HG03521 (cell line): Measurements from ENCODE around the gene TMEM43.

Experiments used
- ATAC-seq: cut with Tn5 transposase; IDR thresholded peaks from one replicate; pipeline ENCODE4 v1.9.1; 2021; ENCODE audit warnings: mild to moderate bottlenecking, moderate library complexity; ENCODE audit not compliant: unreplicated experiment

The TMEM43 gene

DNA sequence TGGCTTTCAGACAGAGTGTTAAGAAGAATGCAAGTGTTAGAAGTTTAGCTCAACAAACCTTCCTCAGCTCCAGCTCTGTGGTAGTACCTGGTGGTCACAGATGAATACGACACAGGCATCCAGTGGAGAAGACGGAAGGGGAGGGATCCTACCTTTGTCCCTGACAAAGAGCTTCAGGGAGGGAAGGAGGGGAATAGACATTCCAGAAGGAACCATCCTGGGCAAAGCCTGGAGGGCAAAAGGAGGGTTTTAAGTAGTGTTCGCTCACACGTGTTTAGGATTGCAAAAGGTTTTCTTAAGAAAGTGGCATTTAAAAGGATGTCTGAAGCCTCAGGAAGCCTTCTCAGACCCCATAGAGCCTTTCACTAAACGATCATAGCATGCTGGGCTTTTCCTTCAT, 3.0 kb upstream of the TMEM43 start:
- ATAC-seq = no peak

DNA sequence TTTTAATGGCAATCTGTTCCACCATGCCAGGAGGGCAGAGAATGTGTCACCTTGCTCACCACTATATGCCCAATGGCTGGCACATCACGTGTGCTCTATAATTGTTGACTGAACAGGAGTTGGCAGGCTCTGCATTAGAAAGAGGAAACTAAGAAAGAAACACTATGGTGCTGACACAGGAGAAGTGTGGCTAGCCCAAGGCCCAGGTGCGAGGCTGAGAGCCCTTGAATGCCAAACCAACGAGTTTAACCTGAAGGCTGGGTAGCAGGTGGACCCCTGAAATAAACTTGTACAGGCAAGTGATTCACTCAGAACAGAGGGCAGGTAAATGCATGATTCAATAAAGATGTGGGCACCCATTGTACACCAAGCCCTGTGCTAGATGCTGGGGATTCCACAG, 2.6 kb upstream of the TMEM43 start:
- ATAC-seq = no peak

GRCh38 chr3:14123308-14124222, 1.3 kb upstream of the TMEM43 start:
- no peak for ATAC-seq

- peak; percentile 21 for ATAC-seq
Observed at GRCh38 chr3:14124223-14124614, 633 bp upstream of the TMEM43 start.

DNA sequence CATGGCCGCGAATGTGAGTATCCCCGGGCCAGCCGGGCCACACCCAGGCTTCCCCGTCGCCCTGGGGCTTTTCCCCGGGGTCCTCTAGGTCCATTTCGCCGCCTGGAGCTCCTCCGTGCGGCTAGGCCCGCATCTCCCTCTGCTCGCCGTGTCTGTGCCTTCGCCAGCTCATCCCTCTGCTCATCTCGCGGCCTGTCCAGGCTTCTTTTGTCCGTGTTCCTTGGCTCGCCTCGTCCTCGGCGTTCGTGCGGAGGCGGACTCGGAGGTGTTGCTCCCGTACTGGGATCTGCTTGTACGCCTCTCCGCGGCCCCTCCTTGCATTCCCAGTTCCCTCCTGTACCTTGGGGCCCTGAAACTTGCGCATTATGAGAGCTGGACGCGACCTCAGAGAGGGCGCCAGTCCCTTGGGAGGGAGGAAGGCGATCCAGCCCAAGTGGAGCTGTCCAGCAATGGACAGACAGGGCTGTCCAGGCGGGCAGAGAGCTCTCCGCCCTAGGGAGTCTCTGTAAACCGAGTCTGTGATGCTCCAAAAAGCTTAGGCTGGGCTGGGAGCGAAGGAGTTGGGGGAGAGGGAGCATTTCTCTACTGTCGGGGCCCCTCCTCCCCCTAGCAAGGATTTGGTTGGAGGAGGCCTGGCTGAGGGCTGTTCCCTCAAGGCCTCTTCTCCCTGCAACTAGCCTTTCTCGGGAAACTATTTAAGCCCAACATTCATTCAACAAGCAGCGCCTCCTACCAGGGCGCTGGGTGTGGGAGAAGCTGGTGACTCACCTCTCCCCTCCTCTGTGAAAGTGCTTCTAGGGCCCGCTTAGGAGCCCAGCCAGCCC, 553 bp downstream of the TMEM43 start:
- ATAC-seq = peak; percentile 23

GRCh38 chr3:14126017-14126886, 1.4 kb downstream of the TMEM43 start:
- no peak for ATAC-seq

DNA sequence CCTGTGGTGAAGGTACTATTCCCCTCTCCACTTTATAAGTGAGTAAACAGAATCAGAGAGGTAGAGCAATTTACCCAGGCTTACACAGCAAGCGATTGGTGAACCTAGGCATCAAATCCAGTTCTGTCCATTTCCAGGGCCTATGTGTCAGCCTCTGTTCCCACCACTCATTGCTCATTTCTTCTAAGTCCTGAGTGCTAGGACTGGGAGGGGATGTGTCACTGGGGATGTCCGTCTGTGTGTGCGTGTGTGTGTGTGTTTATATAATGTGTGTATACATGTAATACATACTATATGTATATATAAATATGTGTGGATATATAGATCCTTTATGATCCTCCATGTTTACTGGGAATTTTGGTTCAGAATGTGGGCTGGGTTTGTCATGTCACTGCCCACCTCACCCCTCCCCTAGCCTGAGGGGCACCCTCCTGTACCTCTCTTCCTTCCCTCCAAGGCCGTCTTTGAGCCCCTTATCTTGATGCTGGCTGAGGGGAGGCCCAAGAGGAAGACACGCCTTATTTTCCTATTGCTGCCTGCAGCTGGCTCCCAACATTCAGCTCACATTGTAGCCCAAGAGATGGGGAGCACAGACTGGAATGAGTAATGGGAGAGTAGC, 2.1 kb downstream of the TMEM43 start:
- no peak for ATAC-seq

GRCh38 chr3:14127516-14128161, 2.8 kb downstream of the TMEM43 start:
- no peak for ATAC-seq

DNA sequence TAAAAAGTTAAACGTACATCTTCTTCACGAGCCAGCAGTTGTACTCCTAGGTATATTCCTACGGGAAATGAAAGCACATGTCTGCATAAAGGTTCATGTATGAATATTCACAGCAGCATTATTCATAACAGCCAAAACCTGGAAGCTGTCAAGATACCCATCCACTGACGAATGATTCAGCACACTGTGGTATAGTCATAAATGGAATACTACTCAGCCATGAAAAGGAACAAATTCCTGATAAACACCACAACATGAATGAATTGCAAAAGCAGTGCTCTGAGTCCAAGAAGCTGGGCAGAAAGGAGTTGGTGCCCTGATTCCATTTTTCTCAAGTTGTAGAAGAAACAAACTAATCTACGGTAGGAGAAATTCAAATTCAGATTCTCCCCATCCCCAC, 3.9 kb downstream of the TMEM43 start:
- no peak for ATAC-seq

DNA sequence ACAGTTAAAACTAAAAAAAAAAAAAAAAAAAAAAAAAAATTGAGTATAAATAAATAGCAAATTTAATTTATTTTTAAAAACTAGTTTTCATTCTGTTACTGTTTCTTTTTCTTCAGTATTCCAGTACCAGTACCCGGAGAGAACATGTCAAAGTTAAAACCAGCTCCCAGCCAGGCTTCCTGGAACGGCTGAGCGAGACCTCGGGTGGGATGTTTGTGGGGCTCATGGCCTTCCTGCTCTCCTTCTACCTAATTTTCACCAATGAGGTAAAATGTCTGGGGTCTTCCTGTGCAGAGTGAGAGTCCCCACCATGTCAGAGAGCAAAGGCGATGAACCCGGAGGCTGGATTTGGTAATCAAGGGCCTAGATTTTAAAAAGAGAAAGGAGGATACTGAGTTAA, 4.4 kb downstream of the TMEM43 start:
- no peak for ATAC-seq

DNA sequence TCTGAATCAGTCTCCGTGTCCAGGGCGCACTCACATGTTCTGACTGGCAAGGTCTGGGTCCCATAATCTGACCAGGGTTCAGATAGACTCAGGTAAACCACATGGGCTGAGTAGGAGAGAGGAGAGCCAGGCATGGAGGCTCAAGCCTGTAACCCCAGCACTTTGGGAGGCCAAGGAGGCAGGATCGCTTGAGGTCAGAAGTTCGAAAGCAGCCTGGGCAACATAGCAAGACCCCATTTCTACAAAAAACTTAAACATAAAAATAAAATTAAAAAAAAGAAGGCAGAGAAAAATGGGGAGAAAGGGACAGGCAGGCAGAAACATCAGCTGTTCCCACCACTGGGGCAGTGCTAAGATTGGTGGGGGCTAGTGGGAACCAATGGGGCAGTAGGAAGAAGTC, 5.4 kb downstream of the TMEM43 start:
- no peak for ATAC-seq

- no peak for ATAC-seq
Observed at GRCh38 chr3:14130707-14131106, 5.9 kb downstream of the TMEM43 start.

DNA sequence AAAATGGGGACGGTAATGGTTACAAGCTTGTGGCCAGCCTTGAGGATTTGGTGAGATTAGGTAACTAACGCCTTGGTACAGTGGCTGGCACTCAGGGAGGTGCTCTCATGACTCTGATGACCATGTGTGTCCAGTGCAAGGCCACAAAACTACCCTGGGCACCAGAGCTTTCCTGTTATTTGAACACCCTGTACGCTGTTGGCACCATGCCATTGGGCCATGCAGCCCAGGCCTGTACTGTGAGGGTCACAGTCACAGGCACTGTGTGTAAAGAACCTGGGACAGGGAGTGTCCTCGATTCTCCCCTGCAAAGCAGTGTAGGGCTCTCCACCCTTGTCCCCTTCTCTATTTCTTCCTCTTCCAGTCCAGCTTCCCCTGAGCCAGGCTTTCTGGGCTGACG, 6.3 kb downstream of the TMEM43 start:
- ATAC-seq = no peak

GRCh38 chr3:14132120-14132519, 7.3 kb downstream of the TMEM43 start:
- no peak for ATAC-seq

GRCh38 chr3:14132689-14133088, 7.8 kb downstream of the TMEM43 start:
- ATAC-seq = no peak

GRCh38 chr3:14133188-14133800, 8.4 kb downstream of the TMEM43 start:
- no peak for ATAC-seq

GRCh38 chr3:14133876-14134275, 9.0 kb downstream of the TMEM43 start:
- no peak for ATAC-seq

DNA sequence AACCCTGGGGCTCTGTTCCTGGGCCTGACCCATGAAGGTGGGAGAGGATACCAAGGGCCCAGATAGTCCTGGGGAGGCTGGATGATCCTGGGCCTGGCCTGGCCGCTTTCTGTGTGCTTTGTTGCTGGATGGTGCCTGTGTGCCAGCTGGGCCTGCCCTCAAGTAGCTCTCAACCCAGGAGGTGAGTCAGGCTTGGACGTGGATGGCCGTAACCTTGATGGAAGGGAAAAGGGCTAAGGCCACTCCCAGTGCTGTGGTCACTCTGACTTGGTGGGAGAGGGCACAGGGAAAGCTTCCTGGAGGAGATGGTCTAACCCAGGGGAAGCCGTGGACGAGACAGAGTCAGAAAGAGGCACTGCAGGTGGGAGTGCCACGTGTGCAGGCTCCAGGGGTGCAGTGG, 9.4 kb downstream of the TMEM43 start:
- ATAC-seq = no peak

- ATAC-seq = no peak
Observed at GRCh38 chr3:14135581-14135980, 10.7 kb downstream of the TMEM43 start.

DNA sequence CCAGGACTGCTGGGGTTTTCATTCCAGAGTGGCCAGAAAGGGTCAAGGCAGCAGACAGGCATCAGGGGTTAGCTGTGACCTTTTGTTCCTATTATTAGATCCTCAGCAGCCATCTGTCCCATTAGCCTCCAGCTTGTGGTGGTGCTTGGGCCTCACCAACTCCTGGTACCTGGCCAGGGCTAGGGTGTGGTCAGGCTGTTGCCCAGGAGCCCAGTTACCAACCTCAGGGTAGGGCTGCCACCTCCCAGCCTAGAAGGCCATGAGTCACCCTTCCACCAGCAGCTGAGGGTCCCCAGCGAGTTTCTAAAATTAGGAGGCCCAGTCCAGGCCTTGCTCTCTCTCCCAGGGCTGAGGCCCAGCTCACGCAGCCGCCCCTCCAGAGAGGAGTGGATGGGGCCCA, 12.2 kb downstream of the TMEM43 start:
- no peak for ATAC-seq
